H1 (cell line): ENCODE results near the gene SLC9C2.
"Not testable (repeated sequence)": the region's sequence is repeated elsewhere in the genome, so short reads cannot be mapped to it uniquely, and the experiment has no call there.

Source experiments
- ATF2 ChIP-seq: IDR thresholded peaks from 2 replicates; pipeline ENCODE4 v1.6.1; 2012; ENCODE audit warnings: low read length, inconsistent platforms
- CEBPB ChIP-seq: IDR thresholded peaks from 2 replicates; pipeline ENCODE4 v1.6.1; 2012; ENCODE audit warnings: low read depth, low read length
- CTCF ChIP-seq, 3 experiments: IDR thresholded peaks; 1 replicate in 2 of 3; 2 replicates in 1 of 3; pipeline versions ENCODE4 v1.5.1 to v1.6.1; 2011; ENCODE audit warnings: low read length in 3 of 3, mild to moderate bottlenecking in 3 of 3, inconsistent platforms in 2 of 3, low read depth in 1 of 3, moderate library complexity in 1 of 3; ENCODE audit not compliant: insufficient read depth in 1 of 3; ENCODE audit errors: control extremely low read depth in 1 of 3

DNA sequence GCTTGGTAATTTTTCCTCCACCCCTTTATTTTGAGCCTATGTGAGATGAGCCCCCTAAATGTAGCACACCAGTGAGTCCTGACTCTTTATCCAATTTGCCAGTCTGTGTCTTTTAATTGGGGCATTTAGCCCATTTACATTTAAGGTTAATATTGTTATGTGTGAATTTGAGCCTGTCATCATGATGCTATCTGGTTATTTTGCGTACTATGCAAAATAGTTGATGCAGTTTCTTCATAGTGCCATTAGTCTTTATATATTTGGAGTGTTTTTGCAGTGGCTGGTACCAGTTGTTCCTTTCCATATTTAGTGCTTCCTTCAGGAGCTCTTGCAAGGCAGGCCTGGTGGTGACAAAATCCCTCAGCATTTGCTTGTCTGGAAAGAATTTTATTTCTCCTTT lies 88.4 kb downstream of the SLC9C2 start:
- not testable (repeated sequence) for TF ChIP-seq CTCF (IDR thresholded peaks at IDR 0.05; ENCODE audit: control extremely low read depth in 1 of 3, insufficient read depth in 1 of 3, low read depth in 1 of 3, low read length in 3 of 3); CEBPB; ATF2
